GM18511 (cell line): ENCODE results near the gene RTCA.
"Not testable (repeated sequence)": the region's sequence is repeated elsewhere in the genome, so short reads cannot be mapped to it uniquely, and the experiment has no call there.

Source experiments
- ATAC-seq: cut with Tn5 transposase; IDR thresholded peaks from one replicate; pipeline ENCODE4 v1.9.1; 2021; ENCODE audit warnings: mild to moderate bottlenecking, moderate library complexity; ENCODE audit not compliant: unreplicated experiment

Gene RTCA

DNA sequence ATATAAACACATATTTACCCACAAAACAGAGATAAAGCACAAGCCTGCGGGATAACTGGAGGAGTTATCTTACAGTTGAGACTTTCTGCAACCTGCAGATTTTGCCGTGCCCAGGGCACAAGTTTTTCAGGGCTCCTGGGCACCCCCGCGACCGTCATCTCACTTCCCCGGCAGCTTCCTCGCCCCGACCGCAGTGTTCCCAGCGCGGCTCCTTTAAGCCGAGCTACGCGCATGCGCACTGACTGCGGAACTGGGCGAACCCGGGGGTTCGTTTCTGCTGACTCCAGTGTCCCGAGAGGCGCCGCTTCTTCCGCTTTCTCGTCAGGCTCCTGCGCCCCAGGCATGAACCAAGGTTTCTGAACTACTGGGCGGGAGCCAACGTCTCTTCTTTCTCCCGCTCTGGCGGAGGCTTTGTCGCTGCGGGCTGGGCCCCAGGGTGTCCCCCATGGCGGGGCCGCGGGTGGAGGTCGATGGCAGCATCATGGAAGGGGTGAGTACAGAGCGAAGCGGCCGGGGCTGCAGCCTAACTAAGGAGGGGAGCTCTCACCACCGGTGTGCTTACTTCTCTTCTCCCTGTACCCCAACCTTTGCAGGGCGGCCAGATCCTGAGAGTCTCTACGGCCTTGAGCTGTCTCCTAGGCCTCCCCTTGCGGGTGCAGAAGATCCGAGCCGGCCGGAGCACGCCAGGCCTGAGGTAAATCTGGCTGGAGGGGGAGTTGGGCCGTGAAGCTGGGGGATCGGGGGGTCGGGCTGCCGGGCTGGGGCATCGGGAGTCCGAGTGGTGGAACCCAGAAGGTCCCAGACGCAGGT lies at the start of gene RTCA:
Gene RTCA (plus strand): TSS at position 286 of the 810 bp plus-strand sequence. CDS start 160 bp downstream, at position 446.
- peak; percentile 97 for ATAC-seq

DNA sequence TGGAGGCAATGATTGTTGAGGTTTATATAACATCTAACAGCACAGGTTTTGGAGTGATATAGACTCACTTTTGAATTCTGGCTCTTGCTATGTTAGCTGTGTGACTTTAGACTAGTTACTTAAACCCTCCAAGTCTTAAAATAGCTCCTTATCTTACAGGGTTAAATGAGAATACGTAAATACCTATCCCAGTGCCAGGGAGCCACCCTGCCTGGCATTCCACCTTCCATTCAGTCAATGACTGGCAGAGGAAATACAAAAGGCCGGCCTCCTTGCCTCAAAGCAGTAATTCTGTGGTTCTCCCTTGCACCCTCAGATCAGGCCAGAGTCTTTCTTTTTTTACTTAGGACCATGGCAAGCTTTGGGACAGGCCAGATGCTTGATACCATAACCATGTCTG lies 48.2 kb upstream of the RTCA start:
- ATAC-seq, result no peak

DNA sequence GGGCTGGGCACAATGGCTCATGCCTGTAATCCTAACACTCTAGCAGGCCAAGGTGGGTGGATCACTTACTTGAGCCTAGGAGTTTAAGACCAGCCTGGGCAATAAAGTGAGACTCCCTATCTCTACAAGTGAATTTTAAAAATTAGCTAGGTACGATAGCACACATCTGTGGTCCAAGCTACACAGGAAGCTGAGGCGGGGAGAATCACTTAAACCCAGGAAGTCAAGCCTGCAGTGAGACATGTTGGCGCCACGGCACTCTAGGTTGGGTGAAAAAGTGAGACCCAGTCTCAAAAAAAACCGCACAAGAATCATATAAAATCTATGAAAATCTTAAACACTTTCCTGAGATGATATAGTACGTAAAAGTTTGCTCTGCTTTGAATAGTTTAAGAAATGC lies 46.6 kb upstream of the RTCA start:
- no peak for ATAC-seq

DNA sequence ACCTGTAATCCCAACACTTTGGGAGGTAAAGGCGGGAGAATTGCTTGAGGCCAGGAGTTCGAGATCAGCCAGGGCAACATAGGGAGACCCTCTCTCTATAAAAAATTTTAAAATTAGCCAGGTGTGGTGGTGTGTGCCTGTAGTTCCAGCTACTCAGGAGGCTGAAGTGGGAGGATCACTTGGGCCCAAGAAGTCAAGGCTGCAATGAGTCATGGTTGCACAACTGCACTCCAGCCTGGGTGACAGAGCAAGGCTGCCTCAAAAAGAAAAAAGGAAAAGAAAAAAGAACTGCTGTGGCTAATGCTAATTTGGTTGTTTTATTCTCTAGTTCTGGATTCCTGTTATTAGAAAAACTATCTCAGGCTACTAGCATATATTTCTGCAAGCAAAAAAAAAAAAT lies 46.1 kb upstream of the RTCA start:
- ATAC-seq, result no peak

DNA sequence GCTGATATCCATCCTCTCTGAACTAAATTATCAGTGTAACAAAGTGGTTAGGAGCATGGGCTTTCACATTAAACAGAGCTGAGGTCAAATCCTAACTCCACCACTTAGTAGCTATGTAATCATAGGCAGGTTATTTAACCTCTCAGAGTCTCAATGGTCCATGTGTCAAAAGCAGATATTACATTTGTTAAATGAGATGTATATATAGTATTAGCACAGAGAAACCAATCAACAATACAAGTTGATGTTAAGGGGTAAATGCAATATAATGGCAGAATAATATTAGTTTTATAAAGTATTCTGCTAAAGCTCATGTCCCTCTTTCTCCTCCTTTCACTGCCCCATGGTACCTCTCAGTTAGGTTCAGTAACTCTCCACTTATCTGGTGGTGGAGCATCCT lies 43.6 kb upstream of the RTCA start:
- no peak for ATAC-seq

DNA sequence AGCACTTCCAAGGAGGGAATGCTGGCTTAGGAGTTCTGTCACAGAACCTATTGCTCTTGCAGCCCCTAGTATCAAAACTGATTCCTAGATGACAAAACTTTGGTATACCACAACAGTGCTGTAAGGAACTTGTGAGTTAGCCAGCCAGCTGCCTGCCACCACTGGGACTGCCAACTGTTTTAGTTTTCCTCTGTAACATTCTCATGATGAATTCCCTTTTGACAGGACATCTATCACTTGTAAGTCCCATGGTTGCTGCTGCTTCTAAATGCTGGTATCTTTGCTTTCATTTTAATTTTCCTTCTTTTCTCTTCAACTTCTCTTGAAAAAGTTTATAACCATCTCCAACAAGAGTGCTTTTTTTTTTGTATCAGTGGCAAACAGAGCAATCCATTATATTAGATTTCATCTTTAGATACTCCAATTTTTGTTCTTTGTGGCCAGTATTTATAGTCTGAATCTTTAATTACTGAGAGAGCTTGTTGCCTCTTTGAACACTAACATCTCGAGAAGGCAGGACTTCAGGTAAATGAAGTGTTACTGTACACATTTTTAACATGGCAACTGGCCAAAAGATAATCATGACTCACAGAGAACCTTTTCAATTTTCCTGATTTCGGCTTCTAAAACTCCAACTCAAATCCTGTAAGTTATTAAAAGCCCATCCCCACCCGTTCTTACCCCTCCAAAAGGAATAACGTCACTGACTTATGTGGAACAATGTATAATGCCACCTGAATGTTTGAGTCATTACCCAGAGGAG lies 36.2 kb upstream of the RTCA start:
- no peak for ATAC-seq

DNA sequence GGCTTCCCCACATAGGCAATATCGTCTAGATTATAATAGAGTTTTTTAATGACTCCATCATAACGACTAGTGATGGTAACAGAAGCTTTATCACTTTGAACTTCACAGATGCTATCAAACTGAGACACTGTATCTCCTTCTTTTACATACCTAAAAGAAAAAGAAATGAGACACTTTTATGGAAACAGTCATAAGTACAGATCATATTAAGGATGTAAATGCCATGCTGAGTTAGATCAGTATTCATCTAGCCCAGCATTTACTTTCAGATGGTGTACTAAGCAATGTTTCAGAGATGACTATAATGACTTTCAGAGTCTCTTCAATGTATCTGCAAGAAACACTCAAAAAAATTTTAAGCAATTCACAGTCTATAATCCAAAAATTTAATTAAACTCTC lies 35.3 kb upstream of the RTCA start:
- no peak for ATAC-seq

DNA sequence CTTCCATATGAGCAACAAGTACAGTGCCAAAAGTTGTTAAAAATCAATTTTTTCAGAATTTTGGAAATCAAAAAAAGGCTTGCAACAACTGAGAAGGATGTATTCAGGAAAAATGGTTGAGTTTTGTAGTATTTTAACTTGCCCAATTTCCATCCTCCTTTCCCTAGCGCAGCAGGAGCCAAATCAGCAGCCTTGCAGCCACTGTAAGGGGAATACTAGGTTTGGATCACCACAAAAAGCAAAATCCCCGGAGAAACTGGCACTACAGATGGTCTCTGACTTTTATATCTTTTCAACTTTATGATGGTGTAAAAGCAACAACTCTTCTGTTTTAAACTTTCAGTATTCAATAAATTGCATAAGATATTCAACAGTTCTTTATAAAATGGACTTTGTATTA lies 34.3 kb upstream of the RTCA start:
- ATAC-seq, result no peak

DNA sequence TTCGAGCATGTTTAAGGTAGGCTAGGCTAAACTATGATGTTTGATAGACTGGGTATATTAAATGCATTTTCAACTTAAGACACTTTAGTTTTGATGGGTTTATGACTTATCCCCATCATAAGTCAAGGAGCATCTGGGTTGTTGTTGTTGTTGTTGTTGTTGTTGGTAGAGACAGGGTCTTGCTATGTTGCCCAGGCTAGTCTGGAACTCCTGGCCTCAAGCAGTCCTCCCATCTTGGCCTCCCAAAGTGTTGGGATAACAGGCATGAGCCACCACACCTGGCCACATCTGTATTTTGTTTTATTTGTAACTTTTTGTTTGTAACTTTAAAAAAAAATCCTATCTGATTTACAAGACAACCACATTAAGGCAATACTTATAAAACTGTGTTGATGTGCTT lies 33.9 kb upstream of the RTCA start:
- no peak for ATAC-seq

DNA sequence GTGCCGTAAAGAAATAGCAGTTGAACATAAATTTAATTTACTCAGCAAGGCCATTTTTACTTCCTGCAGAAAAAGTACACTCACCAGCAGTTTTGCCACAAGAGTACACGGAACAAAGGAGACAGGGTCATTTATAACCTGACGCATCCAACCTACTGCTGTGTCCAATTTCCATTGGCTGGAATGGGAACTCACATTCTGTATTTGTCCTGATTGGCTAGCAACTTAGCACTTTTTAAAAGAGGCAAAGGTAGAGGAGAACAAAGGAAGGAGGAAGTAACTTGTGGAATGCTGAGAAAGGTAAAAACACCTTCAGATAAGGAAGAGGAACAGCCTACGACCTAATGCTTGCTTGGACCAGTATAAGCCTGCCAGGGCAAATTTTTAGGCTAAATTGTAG lies 32.5 kb upstream of the RTCA start:
- not testable (repeated sequence) for ATAC-seq

DNA sequence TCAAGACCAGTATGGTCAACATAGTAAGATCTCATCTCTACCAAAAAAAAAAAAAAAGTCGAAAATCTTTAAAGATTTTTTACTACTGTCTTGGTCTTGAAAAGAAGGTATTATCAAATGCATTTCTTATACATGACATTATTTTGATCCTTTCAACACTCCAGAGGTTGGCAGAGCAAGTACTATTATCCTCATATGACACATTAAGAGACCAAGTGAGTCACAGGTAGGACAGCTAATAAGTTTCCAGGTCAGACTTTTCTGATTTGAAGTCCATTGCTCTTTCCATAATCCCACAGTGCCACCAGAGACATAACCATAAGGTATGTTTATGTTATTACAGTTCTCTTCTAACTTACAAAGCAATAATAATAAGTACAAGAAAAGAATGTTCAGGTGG lies 31.6 kb upstream of the RTCA start:
- no peak for ATAC-seq

DNA sequence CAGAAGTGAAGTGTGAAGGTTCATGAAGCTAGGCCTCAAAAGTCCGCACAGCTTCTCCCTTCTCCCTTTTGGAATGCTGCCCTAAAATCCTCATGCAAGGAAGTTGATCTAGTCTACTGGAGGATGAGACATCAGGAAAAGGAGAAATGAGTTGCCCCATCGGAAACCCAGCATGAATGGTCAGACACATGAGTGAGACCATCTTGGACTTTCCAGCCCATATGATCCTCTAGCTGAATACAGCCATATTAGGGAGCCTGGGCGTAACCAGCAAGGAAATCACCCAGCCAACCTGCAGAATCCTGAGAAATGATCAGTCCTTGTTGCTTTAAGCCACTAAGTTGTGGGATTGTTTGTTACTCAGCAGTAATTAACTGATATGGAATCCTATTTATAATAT lies 28.9 kb upstream of the RTCA start:
- ATAC-seq, result no peak

DNA sequence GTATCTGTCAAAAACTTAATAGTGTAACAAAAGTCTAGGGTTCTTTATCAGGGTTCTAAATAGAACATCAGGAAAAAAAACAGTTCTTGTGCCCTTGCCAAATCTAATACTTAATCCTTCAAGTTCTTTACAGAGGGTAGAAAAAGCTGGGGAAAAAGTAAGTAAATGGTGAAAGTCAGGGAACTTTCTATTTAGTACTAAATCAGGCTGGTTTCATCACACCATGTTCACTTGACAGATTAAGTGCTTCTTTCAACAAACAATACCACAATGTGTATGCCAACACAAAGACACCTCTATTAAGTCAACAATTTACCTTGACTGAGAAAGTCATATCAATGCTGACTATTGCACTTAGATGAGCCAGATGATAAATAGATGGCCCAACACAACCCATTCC lies 26.1 kb upstream of the RTCA start:
- no peak for ATAC-seq

DNA sequence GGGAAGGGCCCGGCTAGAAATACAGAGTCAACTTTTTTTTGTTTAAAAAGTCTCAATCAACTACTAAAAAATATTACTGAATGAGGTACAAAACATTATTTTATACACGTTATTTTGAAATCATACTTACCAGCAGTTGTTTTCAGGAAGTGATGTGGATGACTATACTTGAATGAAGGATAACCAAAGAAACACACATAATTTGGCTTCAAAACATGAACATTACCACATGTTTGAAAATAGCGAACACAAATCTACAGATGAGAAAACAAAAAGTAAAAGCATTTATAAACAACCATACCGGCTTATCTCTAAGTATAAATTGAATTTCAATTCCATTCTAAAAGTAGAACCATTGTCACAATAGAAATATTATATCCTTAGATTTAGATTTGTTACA lies 25.4 kb upstream of the RTCA start:
- no peak for ATAC-seq

DNA sequence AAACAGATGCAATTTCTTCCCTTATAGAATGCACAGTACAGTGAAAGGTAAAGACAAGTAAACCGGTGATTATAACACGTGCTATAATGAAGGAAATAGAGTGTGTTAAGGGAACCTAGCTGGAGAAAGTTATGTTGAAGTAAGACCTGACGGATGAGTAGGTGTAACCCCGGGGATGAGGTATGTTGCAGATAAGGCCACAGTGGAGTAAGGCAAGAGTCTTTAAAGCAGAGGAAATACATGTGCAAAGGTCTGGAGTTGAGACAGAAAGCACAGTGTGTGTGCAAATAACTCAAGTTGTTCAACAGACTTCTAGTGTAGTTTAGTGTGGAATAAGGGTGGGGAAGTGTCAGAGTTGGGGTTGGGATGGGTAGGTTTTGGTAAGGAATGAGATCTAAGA lies 19.3 kb upstream of the RTCA start:
- no peak for ATAC-seq

DNA sequence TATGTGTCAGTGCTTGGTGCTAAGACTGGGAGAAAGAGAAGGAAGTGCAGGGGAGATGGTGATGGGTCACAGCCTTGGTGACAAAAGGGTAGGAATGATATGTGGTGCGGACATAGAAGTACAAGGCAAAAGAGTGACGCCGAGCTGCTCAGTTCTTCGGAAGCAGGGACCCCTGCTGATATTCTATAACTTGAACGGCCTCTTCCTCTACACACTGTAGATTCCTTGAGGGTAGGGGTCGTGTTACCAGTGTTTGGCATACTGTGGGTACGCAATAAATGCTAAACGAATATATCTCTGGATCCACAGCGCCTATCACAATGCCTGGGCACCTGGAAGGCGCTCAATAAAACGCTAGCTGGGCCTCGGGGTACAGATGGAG lies 16.9 kb upstream of the RTCA start:
- peak; percentile 1 for ATAC-seq

DNA sequence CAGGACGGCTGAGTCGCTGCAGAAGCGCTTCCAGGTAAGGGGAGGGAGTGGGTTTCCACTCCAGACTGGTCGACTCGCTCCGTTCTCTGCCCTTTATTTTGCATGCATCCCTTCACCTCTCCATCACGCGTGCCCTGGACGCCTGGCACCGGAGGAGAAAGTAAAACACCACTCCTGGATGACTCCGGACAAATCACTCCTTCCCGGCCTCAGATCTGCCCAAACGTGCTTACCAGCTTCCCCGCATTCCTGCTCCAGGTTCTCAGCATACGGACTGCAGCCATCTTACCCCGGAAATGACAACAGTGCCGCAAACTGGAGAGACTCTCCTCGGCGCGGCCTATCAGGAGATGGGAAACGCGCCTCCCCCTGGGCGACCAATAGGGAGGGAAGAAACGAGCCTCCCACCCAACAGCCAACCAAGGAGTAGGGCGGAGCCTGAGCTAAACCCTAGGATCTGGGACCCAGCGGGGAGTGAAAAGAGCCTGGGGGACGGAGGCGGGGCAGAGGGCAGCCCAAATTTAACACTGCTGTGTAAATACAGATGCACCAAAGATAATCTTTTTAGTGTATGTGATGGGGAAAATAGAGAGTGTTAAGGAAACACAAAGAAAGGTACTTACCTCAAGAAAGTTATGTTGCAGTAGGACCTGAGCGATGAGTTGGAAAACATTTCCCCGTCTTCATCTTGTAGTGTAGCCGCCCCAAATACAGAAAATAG lies 16.3 kb upstream of the RTCA start, which contains the start of gene DBT:
Gene DBT (minus strand): TSS at position 298 of the 721 bp plus-strand sequence. CDS start 14 bp downstream, at position 284.
- ATAC-seq, result peak; percentile 100

DNA sequence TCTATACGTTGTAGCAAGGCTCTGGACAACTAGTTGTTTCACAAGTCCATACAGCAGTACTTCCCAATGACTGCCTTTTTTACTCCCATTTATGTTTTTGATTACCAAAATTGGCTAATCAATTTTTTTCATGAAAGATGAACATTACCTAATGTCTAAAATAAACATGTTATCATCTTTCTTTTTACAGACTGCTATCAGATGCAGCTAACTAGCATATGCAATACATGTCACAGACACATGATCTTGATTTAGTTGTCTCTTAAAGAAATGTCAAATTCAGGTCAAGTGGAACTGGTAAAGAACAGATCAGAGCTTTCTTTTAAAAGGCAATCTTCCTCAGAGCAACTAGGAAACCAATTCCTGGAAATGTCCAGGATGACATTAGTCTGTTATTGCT lies 15.8 kb upstream of the RTCA start:
- no peak for ATAC-seq

DNA sequence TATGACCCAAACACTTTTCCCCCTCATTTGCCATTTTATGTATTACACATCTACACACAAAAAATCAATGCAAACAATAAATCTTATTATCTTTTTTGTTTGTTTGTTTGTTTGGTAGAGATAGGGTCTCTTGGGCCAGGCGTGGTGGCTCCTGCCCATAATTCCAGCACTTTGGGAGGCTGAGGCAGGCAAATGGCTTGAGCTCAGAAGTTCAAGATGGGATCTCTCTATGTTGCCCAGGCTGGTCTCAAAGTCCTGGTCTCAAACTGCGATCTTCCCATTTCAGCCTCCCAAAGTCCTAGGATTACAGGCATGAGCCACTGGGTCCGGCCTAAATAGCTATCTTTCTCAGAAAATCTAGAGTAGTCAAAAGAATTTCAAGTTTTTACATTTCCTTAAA lies 15.2 kb upstream of the RTCA start:
- no peak for ATAC-seq

DNA sequence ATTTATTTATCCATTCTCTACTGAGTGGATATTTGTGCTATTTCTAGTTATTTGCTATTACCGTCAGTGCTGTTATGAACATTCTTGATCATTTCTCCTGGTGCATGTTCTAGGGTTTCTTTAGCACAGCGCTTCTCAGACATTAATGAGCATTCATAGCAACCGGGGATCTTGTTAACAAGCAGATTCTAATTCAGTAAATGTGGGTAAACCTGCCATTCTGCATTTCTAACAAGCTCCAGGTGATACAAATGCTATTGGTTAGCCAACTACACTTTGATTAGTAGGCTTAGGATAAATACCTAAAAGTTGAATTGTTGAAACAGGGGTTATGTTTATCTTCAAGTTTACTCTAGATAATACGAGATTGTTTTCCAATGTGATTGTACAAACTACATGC lies 13.1 kb upstream of the RTCA start:
- ATAC-seq, result no peak

DNA sequence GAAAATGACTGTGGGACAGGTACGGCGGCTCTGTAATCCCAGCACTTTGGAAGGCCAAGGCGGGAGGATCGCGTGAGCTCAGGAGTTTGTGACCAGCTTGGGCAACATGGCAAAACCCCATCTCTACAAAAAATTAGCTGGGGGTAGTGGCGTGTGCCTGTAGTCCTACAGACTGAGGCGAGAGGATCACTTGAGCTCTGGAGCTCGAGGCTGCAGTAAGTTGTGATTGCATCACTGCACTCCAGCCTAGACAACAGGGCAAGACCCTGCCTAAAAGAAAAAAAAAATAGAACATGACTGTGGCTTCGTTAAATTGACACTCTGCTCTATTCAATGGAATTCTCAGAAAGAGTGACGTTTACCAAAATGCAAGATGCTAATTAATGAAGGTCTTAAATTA lies 12.5 kb upstream of the RTCA start:
- ATAC-seq, result no peak

DNA sequence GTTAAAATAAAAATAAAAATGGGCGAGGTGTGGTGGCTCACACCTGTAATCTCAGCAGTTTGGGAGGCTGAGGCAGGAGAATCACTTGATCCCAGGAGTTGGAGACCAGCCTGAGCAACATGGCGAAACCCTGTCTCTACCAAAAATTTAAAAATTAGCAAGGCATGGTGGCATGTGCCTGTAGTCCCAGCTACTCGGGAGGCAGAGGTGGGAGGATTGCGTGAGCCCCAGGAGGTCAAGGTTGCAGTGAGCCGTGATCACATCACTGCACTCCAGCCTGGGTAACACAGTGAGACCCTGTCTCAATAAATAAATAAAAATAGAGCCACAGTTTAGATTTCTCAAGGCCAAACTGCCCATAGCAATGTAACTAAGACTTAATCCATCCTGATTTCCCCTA lies 9.7 kb upstream of the RTCA start:
- ATAC-seq, result not testable (repeated sequence)
